HPDE6-E6E7 (cell line): ENCODE results near the gene SMAD4.
"Not testable (repeated sequence)": the region's sequence is repeated elsewhere in the genome, so short reads cannot be mapped to it uniquely, and the experiment has no call there.

Experiments used
- DNase-seq: peaks from one replicate; pipeline ENCODE4 v3.0.0; 2011; ENCODE audit warnings: missing footprints; ENCODE audit errors: extremely low spot score

Gene SMAD4

GRCh38 chr18:51069885-51070284, 39.9 kb downstream of the SMAD4 start:
- no peak for DNase-seq

DNA sequence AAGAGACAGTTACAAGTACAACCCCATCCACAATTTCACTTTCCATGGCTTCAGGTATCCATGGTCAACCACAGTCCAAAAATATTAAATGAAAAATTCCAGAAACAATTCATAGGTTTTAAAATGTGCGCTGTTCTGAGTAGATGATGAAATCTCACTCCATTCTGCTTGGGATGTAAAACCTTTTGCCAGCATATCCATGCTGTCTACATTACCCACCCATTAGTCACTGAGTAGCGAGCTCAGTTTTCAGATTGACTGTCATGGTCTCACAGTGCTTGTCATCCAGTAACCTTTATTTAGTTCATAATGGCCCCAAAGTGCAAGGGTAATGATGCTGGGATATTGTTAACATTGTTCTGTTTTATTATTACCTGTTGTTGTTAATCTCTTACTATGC, 40.5 kb downstream of the SMAD4 start:
- DNase-seq: no peak

DNA sequence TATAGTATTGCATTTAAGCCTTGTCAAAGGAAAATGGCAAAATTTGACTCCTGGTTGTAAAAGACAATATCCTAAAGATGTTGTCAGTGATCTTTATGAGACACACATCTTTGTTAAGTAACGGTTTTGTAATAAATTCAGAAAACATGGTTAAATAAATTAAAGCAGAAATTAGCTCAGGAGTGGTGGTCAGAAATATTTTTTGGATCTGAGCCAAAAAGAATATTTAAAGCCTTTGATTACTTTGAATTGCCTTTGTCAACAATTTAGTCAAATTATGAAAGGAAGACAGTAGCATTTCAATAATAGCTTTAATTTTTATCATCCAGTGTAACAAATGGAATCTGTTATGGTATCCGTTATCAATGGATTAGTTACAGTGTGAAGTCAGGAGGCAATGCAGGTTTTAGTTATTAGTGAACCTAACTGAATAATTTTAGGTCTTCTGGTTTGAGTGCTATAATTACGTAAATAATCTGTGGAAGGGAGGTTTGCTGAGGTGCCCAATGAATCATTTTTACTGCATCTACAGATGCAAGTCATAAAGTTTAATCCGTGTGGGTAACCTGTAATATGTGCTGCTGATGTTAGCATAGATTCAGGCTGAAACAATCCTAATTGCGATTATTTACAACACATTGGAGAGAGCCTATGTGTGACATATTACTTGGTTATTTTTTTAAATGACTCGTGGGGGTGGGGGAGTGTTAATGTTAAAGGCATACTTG, 42.7 kb downstream of the SMAD4 start:
- no peak for DNase-seq

DNA sequence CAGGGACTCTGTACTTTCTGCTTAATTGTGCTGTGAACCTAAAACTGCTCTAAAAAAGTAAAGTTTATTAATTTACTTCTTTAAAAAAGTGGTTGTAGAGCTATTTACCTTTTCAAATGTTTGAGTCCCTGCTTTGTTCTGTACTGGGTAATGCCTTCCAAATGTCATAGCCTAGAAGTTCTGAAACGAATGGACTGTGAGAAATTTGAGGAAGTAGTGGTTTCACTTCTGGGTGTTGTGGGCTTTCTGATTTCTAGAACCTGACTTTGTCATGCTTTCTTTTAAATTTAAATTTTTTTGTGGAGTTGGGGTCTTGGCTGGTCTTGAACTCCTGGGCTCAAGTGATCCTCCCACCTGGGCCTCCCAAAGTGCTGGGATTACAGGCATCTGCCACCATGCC, 44.6 kb downstream of the SMAD4 start:
- DNase-seq: no peak

DNA sequence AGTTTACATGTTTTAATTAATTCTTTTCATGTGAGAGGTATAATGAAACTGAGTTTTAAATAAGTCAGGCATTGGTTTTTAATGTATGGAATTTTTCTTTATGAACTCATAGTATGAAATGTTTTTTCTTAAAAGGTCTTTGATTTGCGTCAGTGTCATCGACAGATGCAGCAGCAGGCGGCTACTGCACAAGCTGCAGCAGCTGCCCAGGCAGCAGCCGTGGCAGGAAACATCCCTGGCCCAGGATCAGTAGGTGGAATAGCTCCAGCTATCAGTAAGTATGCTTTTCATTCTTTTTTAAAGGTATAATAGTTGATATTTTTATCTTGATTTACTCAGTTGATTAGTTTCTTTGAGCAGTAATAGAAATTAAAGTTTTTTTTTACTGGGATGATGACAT, 46.5 kb downstream of the SMAD4 start:
- DNase-seq: no peak

DNA sequence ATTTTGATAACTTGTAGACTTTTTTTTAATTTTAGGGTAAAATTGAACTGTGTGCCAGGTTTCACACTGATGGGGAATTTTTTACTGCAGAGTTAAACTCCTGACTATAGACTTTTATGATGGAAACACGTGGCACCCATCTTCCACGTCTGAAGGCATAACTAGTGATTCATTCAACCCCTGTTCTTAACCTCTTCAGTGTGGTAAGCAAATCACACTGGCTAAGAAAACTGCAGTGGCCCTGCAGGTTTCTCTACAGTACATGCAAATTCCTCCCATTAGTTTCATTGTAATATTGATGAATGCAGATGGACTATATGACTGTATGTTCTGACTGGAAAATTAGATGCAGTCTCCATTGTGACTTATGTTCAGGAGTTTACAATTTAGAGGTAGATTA, 47.2 kb downstream of the SMAD4 start:
- no peak for DNase-seq

GRCh38 chr18:51078026-51078425, 48.0 kb downstream of the SMAD4 start:
- DNase-seq: no peak

DNA sequence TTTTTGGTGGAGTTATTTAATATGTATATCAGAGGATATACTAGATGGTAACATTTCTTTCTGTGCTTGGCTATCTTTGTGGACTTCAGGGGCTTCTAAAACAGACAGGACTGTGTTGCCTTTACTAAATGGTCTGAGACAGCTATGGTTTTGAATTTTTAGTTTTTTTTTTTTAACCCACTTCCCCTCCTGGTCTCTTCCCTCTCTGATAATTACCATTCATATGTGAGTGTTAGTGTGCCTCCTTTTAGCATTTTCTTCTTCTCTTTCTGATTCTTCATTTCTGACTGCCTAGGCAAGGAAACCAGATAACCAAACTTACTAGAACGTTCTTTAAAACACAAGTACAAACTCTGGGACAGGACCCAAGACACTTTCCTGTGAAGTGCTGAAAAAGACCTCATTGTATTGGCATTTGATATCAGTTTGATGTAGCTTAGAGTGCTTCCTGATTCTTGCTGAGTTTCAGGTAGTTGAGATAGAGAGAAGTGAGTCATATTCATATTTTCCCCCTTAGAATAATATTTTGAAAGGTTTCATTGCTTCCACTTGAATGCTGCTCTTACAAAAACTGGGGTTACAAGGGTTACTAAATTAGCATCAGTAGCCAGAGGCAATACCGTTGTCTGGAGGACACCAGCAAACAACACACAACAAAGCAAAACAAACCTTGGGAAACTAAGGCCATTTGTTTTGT, 52.7 kb downstream of the SMAD4 start:
- DNase-seq: no peak

DNA sequence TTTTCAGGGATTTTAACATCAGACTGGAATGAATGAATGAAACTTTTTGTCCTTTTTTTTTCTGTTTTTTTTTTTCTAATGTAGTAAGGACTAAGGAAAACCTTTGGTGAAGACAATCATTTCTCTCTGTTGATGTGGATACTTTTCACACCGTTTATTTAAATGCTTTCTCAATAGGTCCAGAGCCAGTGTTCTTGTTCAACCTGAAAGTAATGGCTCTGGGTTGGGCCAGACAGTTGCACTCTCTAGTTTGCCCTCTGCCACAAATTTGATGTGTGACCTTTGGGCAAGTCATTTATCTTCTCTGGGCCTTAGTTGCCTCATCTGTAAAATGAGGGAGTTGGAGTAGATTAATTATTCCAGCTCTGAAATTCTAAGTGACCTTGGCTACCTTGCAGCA, 53.4 kb downstream of the SMAD4 start:
- DNase-seq: no peak

- no peak for DNase-seq
These were observed 58.4 kb downstream of the SMAD4 start for GRCh38 chr18:51088410-51088809.

DNA sequence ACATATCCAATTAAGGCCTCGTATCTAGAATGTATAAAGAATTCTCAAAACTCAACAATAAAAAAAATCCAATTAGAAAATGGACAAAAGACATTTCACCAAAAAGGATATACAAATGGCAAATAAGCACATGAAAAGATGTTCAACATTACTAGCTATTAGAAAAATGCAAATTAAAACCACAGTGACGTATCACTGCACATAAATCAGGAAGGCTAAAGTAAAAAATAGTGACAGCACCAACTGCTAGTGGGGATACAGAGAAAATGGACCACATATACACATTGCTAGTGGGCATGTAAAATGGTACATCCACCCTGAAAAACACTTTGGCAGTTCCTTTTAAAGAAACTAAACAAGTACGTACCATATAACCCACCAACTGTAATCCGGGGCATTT, 59.7 kb downstream of the SMAD4 start:
- no peak for DNase-seq

GRCh38 chr18:51091270-51091669, 61.3 kb downstream of the SMAD4 start:
- DNase-seq: no peak

GRCh38 chr18:51092117-51092516, 62.1 kb downstream of the SMAD4 start:
- DNase-seq: no peak

DNA sequence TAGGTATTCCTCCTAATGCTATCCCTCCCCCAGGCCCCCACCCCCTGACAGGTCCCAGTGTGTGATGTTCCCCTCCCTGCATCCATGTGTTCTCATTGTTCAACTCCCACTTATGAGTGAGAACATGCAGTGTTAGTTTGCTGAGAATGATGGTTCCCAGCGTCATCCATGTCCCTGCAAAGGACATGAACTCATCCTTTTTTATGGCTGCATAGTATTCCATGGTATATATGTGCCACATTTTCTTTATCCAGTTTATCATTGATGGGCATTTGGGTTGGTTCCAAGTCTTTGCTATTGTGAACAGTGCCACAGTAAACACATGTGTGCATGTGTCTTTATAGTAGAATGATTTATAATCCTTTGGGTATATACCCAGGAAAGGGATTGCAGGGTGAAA, 63.0 kb downstream of the SMAD4 start:
- DNase-seq: not testable (repeated sequence)

GRCh38 chr18:51097021-51097822, 67.2 kb downstream of the SMAD4 start:
- DNase-seq: no peak

DNA sequence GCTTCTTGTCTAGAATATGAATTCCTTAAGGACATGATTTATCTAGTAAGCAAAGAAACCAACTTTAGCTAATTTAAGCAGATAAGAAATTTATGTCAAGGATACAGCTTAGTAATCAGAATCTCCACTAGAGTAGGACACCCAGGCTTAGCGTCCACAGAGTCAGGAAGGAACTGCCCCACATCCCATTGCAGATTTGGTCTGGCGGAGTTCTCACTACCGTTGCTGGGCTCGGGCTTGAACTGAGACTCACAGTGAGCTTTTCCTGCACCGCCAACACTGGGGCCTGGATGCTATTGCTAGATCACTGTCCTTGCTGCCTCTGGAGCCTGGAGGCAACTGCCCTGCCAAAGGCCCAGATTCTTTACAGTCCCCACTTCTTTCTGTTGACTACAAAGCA, 68.1 kb downstream of the SMAD4 start:
- no peak for DNase-seq

- DNase-seq: no peak
These were observed 68.5 kb downstream of the SMAD4 start for GRCh38 chr18:51098513-51098912.

GRCh38 chr18:51100385-51101120, 70.5 kb downstream of the SMAD4 start:
- DNase-seq: no peak

DNA sequence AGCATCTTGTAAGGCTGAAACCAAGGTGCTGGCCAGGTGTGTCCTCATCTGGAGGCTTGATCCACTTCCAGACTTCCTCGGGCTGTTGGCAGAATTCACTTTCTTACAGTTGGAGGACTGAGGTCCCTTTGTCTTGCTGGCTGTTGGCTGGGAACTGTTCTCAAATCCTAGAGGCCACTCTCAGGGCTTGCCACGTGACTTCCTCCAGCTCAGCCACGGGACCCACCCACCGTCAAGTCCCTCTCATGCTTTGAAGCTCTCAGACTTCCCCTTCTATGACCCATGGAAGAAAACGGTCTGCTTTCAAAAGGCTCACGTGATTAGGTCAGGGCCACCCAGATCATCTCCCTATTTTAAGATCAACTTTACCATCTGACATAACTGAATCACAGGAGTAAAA, 77.1 kb downstream of the SMAD4 start:
- no peak for DNase-seq

DNA sequence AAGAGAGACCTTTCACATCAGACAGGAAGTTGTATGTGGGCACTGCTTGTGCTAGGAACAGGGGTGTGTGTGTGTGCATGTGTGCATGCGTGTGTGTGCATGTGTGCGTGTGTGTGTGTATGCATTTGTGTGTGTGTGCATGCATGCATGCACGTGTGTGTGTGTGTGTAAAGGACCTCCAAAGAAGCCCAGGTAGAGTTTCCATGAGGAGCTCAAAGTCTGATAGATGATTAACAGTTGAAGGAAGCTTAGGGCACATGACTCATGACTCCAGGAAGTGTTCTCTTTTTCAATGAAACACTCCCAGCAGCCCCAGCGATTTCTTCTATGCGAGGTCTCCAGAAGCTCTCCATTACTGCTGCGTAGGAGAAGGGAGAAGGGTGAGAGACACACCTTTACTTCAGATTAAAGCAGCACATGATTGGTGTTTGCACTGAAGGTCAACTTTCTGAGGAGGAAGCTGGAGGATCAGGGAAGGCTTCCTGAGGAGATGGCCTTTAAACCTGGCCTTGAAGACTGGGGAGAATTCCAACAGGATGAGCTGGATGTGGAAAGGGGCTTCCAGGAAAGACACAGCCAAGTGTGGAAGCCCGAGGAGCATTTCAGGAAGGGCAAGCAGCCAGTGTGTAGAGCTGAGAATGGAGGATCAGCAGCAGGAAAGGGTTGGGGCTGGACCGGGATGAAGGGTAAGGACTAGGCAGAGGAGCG, 77.7 kb downstream of the SMAD4 start:
- DNase-seq: peak; percentile 69

DNA sequence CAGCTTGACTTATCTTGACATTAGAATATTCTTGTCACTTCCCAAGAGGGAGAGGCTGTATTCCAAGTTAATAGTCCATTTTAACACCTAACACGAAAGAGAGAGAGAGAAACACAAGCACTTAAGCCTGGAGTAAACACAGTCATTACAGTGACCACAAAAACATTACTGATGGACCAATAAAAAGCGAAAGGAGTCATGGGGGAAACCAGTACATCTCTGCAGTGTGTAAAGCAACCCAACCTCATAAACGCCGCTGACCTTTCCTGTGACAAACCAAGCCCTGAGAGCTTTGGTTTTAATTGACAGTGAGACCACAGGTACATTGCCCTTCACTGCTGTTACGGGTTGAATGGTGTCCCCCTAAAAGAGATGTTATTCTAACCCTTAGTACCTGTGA, 78.3 kb downstream of the SMAD4 start:
- no peak for DNase-seq
